H1 (cell line): ENCODE measurements around the gene MARCHF9. TPM values are rescaled to one million over a fixed set of nuclear protein-coding genes. Genes with fewer than 3 reads are reported as not detected.

Experiments
- CHD7 ChIP-seq: fragments of 300-600 bp; sonication (generic); IDR thresholded peaks from 2 replicates; pipeline ENCODE4 v1.7.1; 2012; ENCODE audit warnings: low read length, moderate library complexity, mild to moderate bottlenecking, inconsistent platforms; ENCODE audit not compliant: insufficient replicate concordance
- EP300 ChIP-seq, 2 experiments: IDR thresholded peaks; 1 replicate in 1 of 2; 2 replicates in 1 of 2; pipeline ENCODE4 v1.6.1; 2011 to 2012; ENCODE audit warnings: low read depth in 2 of 2, low read length in 2 of 2, mild to moderate bottlenecking in 2 of 2, borderline replicate concordance in 1 of 2, inconsistent platforms in 1 of 2, moderate library complexity in 1 of 2
- GTF2F1 ChIP-seq: IDR thresholded peaks from 2 replicates; pipeline ENCODE4 v1.6.1; 2012; ENCODE audit warnings: low read depth, low read length, improper control_type of control experiment, borderline replicate concordance
- POU5F1 ChIP-seq: IDR thresholded peaks from 2 replicates; pipeline ENCODE4 v1.6.1; 2011; ENCODE audit warnings: low read depth, mild to moderate bottlenecking, low read length, moderate library complexity
- RAD21 ChIP-seq, 2 experiments: IDR thresholded peaks in 1 of 2; conservative IDR thresholded peaks in 1 of 2; 2 replicates each; pipeline ENCODE4 v1.6.1; 2011; ENCODE audit warnings: low read depth in 2 of 2, low read length in 2 of 2, improper control_type of control experiment in 1 of 2, inconsistent platforms in 1 of 2, mild to moderate bottlenecking in 1 of 2, moderate library complexity in 1 of 2
- SAP30 ChIP-seq: fragments of 300-600 bp; sonication (generic); IDR thresholded peaks from 2 replicates; pipeline ENCODE4 v1.7.1; 2012; ENCODE audit warnings: low read length, moderate library complexity, mild to moderate bottlenecking, inconsistent platforms; ENCODE audit not compliant: insufficient read depth, insufficient replicate concordance
- TAF1 ChIP-seq: IDR thresholded peaks from 2 replicates; pipeline ENCODE4 v1.6.1; 2011; ENCODE audit warnings: mild to moderate bottlenecking, low read depth, low read length
- USF2 ChIP-seq: IDR thresholded peaks from 2 replicates; pipeline ENCODE4 v1.6.1; 2011; ENCODE audit warnings: low read length, improper control_type of control experiment
- polyA plus RNA-seq, 7 experiments: library from polyadenylated mRNA; depleted of rRNA in 3 of 7; stranded (reverse) in 5 of 7; unstranded in 2 of 7; fragments of >200 nt in 5 of 7; fragments of 200-250 nt in 2 of 7; gene quantifications; 1 replicate in 5 of 7; 2 replicates in 1 of 7; 4 replicates in 1 of 7; pipeline versions ENCODE4 v1.2.1 to v1.2.3, GENCODE V29; 2011 to 2013; ENCODE audit warnings: missing spikeins in 2 of 7, mixed read lengths in 2 of 7
- total RNA-seq: library from RNA; stranded (reverse); fragmentation: NEBNext Ultra II Directional; extraction: Animal tissue kit (Norgen Biotek cat#: 25700); gene quantifications from 2 replicates; pipeline ENCODE4 v1.2.1, GENCODE V29; 2021

Gene MARCHF9
- total and polyA plus RNA-seq, 2 of the 8 experiments (the other 6 are each of a cell fraction or from before 2014, with no cell fraction given): 6.4 to 7.8 TPM

DNA sequence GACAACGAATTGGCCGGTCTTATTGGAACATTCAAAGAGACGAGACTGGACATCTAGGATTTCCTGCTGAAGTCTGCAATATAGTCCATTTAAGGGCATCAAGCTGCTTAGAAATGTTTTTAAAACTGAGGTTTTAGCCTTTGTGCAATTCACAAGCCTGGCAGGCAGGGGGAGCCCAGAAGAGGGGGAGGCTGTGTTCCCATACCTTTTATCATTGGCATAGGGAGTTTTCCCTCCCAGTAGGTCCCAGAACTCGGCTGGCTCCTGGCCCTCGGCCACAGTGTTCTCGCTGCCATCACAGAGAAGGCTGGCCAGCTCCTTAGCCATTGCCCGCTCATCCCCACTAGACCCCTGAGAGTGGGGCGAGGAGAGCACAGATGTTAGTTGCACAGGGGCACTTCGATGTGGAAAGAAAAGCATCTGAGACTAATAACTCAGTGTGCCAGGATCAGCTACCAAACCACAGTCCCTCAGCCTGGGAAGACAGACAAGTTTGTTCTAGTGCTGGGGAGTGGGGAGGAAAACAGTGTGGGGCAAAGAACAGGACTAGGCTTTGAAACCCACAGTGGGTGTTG lies 48.5 kb downstream of the MARCHF9 start (continued):
- TF ChIP-seq CHD7 (no peak), SAP30 (no peak), GTF2F1 (no peak), RAD21 (IDR thresholded peaks at IDR 0.05 in 1 of 2, conservative IDR thresholded peaks at IDR 0.05 in 1 of 2; ENCODE audit: low read depth in 2 of 2, low read length in 2 of 2) (peak; percentile 64 to 72), EP300 (IDR thresholded peaks at IDR 0.05; ENCODE audit: borderline replicate concordance in 1 of 2, low read depth in 2 of 2, low read length in 2 of 2) (no peak), USF2 (no peak), TAF1 (no peak; the same call in 1 of the 2 replicates), POU5F1 (no peak)
